ENCODE data around the gene OSCAR.
A peak's percentile ranks its signal among the peaks of the same experiment; 100 is the strongest.

Gene OSCAR

GRCh38 chr19:54141356-54141755 is 40.8 kb upstream of the OSCAR start:
- no peak for DNase-seq (ENCODE audit: low read depth)
- no peak for TF ChIP-seq CTCF (conservative IDR thresholded peaks at IDR 0.05; ENCODE audit: low read depth, low read length)
- no peak overlapping the region for H3K4me3 ChIP-seq (ENCODE audit: low read length)

- no peak for DNase-seq (ENCODE audit: low read depth)
- peak overlapping the region; percentile 72 for H3K4me3 ChIP-seq (ENCODE audit: low read length)
- TF ChIP-seq CTCF (conservative IDR thresholded peaks at IDR 0.05; ENCODE audit: low read depth, low read length), result no peak
Measured at GRCh38 chr19:54138489-54139256, 38.1 kb upstream of the OSCAR start.

- no peak for DNase-seq (ENCODE audit: low read depth)
- peak; percentile 12 for TF ChIP-seq CTCF (conservative IDR thresholded peaks at IDR 0.05; ENCODE audit: low read depth, low read length)
- H3K4me3 ChIP-seq (ENCODE audit: low read length), result peak within 1 kb of the TSS; percentile 73
Measured at GRCh38 chr19:54137699-54138488, 37.3 kb upstream of the OSCAR start, which contains the start of gene CNOT3. CNOT3 (plus strand) TSS chr19:54137762; CDS start chr19:54142979, 5,217 bp downstream.

DNA sequence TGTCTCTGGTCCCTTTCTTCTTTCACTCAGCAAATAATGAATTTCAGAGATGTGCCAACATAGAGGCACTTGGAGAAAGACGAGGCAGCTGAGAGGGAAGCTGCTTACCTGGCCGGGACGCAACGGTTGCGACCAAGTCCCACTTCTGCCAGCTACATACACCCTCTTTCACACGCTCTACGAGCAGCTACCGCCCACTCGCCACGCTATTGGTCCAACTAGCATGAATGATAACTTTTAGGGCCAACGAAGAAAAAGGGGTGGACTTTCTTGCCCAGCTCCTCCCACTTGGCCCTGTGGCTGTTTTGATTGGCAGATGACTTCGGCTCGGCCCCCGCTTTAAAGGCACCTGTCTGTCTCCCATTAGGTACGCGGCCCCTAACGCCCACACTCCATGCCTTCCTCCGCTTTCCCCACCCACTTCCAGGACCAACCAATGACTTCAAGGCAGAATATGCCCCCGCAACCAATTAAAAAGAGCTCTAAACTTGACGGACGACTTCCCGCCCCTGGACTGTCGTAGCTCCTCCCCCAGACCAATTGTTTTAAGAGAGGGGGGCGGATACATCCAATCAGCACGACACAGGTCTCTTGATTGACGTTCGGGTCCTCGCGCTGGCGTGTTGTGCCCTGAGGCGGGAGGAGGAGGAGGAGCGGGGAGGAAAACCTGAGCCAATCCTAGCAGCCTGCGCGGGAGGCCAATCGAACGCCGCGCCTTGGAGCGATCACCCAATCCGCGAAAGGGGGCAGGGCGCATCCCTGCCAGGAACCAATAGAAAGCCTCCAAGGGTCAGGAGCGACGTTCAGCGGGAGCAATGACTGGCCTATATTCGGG is 36.5 kb upstream of the OSCAR start:
- peak; percentile 100 for DNase-seq (ENCODE audit: low read depth)
- H3K4me3 ChIP-seq (ENCODE audit: low read length), result peak overlapping the region; percentile 73
- no peak for TF ChIP-seq CTCF (conservative IDR thresholded peaks at IDR 0.05; ENCODE audit: low read depth, low read length)

DNA sequence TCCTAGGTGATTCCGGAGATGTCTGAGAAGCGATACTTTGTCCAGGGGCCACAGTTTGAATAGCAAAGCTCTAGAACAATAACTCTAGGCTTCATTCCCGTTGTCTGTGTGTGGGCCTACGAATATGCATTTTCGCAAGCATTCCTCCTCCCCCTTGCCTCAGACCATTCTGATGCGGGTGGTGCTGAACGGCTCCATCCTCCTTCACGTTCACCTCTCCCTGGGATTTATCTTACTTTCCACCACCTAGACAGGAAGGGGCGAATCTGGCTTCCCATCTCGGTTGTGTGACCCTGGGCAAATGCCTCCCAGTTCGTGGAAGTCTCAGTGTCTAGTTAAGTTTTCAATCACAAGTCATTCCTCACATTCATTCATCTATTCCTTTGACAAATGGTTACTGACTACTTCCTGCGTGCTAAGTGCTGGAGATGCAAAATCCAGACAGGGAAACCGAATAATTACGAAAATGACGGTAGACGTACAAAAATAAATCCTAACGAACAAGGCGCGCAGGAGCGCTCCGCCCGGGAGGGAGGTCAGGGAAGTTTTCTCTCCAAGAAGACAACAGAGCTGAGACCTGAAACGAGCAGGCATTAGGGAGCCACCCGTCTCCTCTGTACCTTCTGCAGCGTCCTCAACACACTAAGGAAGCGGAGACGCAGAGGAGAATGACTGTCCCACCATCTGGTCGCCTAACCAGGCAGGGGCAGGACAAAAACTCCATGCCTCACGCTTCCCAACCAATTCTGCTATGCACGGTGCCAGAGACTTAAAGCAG is 35.7 kb upstream of the OSCAR start:
- no peak for DNase-seq (ENCODE audit: low read depth)
- TF ChIP-seq CTCF (conservative IDR thresholded peaks at IDR 0.05; ENCODE audit: low read depth, low read length), result no peak

DNA sequence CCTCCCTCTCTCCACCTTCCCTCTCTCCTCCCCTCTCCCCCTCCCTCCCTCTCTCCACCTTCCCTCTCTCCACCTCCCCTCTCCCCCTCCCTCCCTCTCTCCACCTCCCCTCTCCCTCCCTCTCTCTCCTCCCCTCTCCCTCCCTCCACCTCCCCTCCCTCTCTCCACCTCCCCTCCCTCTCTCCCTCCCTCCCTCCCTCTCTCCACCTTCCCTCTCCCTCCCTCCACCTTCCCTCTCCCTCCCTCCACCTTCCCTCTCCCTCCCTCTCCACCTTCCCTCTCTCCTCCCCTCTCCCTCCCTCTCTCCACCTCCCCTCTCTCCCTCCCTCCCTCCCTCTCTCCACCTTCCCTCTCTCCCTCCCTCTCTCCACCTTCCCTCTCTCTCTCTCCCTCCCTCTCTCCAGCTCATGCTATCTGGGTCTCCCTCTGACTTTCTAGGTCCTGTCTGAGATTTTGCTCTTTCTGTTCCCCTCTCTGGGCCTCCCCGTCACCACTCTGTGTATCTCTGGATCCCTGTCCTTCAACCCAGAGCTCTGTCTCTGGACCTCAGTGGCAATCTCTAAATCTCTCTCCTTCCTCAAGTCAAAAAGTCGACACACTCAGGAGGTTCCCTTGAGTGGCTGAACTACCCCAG is 33.5 kb upstream of the OSCAR start:
- H3K4me3 ChIP-seq (ENCODE audit: low read length), result no peak overlapping the region

More for the DNA sequence above, 35.7 kb upstream of the OSCAR start:
- peak overlapping the region; percentile 73 for H3K4me3 ChIP-seq (ENCODE audit: low read length)

More for the DNA sequence above, 33.5 kb upstream of the OSCAR start:
- DNase-seq (ENCODE audit: low read depth), result no peak
- no peak for TF ChIP-seq CTCF (conservative IDR thresholded peaks at IDR 0.05; ENCODE audit: low read depth, low read length)

Measured in retinal pigment epithelial cell (primary cell).